ENCODE data around the gene CERS6.
"Not testable (repeated sequence)": the region's sequence is repeated elsewhere in the genome, so short reads cannot be mapped to it uniquely, and the experiment has no call there.

- TF ChIP-seq CTCF (IDR thresholded peaks at IDR 0.05; ENCODE audit: low read depth, low read length); POLR2A (IDR thresholded peaks at IDR 0.05; ENCODE audit: extremely low read depth, insufficient read length); MYC (IDR thresholded peaks at IDR 0.05; ENCODE audit: low read depth, low read length): not testable (repeated sequence)
These were observed 335.1 kb downstream of the CERS6 start for GRCh38 chr2:168791140-168791539.
